GM19324 (cell line): ENCODE measurements around the gene STK40.
A peak's percentile ranks its signal among the peaks of the same experiment; 100 is the strongest.

Experiments
- ATAC-seq: cut with Tn5 transposase; IDR thresholded peaks from one replicate; pipeline ENCODE4 v1.9.1; 2021; ENCODE audit warnings: mild to moderate bottlenecking, moderate library complexity; ENCODE audit not compliant: unreplicated experiment, low FRiP score

STK40 gene

DNA sequence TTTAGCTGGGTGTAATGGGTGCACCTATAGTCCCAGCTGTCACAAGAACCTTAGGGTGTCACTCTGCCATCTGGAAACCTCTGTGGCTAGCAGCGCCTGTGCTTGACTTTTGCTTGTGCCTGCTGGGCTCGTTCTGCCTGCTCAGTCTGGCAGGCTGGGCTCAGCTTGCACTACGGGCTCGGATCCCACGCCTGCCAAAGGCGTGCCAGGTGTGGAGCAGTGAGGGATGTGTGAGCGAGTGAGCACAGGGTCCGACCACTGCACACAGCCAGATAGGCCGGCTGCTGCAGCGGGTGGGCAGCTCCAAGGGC lies 14.7 kb upstream of the STK40 start:
- no peak for ATAC-seq

DNA sequence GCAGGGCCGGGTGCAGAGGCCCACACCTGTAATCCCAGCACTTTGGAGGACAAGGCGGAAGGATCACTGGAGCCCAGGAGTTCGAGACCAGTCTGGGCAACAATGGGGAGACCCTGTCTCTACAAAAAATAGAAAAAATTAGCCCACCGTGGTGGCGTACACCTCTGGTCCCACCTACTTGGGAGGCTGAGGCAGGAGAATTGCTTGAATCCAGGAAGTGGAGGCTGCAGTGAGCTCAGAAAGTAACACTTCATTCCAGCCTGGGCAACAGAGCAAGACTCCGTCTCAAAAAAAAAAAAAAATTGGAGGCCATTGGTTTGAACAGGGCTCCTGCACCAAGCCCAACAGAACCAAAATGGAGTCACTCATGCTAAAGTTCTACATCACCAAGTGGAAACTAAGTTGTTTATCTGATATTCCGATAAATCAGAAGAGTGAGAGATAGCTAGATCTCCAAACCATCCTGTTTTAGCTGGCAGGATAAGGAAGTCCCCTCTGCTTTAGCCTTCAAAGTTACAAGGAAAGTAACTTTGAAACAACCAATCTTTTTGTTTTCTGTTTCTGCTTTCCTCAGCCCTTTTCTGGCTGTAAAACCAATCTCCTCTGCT lies 12.8 kb upstream of the STK40 start:
- ATAC-seq: no peak

DNA sequence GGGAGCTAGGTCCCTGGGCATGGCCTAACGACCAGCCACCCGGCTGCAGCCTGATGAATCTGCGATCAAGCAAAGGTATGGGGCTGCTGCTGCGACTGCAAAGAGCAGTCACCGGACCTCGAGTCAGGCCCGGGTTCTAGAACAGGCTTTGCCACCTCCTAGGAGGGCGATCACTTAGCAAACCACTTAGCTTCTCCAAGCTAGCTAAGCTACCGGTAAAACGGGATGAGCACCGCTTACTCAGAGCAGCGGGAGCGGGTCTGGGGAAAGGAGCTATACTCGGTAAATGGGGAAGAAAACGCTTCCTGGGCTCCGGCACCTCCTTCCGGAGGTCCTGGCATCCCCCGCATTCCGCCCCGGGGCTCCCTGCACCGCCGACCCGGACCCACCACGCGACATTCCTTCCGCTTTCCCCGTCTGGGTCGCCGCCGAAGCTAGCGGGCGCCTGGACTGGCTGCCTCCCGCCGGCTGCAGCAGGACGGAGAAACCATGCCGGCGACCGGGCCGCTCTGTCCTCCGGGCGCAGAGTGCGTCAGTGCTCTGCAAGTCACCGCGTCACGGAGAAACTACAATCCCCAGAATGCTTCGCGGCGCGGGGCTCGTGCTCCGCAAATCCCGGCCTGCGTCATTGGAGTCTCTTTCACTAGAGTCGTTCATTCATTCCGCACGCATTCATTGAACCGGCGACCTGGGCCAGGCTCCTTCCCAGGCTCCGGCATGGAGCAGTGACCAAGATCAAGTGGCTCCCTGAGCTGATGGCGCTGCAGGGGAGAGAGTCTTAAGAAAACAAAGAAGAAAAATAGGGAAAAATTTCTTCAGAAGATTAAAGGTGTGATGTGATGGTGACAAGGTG lies 11.9 kb upstream of the STK40 start, which contains the start of gene LSM10:
LSM10 (minus strand) TSS at position 531 of the 853 bp plus-strand sequence. CDS start 3,779 bp downstream, outside the sequence.
- ATAC-seq: peak; percentile 88

DNA sequence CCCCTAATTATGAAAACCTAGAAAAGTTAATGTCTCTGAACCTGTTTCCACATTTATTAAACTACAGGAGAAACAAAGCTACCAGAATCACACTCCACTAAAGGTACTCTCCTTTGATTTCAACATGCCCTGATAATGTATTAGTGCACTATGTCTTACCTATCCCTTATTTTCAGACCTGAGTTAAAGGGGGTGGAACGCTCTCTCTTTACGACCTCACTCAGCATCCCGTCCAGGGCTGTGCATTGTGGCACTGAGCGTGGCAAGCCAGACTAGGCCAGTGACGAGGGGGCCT lies 11.3 kb upstream of the STK40 start:
- no peak for ATAC-seq

DNA sequence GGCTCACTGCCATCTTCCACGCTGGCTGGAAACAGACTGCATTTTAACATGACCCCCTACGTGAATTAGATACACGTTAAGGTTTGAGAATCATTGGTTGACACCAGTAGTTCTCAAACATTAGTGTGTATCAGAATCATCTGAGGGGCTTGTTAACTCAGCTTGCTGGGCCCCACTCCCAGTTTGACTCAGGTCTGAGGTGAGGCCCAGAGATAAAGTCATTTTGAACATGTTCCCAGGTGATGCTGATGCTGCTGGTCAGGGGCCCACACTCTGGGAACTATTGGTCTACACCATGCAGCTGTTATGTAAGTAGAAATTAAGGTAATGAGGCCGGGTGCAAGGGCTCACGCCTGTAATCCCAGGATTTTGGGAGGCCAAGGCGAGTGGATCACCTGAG lies 10.6 kb upstream of the STK40 start:
- no peak for ATAC-seq

DNA sequence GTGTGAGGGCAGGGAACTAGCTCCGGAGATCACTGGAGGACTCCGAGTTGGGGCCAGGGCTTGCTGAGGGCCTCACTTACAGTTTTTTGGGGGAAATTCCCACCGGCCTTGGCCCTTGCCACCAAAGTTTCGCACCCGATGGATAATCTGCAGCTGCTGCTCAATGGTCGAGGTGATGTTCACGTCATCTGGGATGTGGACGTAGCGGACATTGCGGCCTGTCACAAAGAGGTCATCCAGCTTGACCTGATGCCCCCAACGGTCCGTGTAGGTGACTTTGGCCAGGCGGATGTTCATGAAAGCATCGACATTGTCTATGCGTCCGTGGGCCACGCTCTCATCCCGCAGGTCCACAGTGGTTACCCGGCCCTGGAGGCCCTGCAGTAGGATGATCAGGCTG lies 8.0 kb upstream of the STK40 start:
- ATAC-seq: no peak

DNA sequence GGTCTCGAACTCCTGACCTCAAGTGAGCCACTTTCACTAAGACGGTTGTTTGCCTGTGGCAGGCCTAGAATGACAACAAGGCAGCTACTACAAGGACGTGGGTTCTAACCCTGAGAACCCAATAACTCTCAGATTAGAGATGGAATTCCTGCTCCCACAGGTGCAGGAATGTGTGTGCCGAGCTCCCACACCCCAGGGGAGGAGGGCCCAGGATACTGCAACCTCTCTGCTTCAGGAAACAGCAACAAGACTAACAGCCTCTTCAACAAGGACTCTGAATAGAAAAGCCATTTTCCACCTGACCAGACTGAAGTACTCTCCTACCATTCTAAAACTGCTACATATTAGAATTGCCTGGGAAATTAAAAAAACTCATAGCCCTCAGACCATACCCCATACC lies 7.1 kb upstream of the STK40 start:
- no peak for ATAC-seq

DNA sequence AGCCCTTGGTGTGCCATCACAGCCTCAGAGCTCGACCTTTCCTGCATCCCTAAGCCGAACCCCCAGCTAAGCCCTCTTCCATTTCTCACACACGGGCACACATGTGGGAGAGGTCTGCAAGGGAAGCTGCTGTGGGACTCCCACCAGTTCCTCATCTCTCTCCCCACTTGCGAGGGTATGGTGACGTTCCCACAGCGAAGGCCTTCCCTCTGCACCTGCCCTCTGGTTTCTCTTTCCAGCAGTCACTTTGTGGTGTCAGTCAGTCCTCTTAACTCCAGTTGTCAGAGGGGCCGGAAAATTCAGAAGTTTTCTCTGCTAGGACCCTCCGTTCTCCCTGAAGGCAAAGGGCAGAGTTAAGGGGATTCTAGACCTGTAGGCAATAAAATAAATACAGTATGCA lies 5.5 kb upstream of the STK40 start:
- ATAC-seq: no peak

DNA sequence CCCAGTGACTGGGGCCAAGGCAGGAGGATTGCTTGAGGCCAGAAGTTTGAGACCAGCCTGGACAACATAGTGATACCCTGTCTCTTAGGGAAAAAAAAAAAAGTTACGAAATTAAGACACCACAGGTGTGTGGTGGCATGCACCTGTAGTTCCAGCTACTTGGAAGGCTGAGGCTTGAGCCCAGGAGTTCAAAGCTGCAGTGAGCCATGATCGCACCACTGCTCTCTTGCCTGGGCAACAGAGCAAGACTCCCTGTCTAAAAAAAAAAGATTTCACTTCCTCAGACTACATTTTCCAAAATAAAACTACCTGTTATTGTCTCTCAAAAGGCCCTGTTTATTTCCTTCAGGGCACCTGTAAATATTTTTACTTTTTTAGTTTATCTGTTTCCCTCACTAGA lies 4.7 kb upstream of the STK40 start:
- ATAC-seq: no peak

DNA sequence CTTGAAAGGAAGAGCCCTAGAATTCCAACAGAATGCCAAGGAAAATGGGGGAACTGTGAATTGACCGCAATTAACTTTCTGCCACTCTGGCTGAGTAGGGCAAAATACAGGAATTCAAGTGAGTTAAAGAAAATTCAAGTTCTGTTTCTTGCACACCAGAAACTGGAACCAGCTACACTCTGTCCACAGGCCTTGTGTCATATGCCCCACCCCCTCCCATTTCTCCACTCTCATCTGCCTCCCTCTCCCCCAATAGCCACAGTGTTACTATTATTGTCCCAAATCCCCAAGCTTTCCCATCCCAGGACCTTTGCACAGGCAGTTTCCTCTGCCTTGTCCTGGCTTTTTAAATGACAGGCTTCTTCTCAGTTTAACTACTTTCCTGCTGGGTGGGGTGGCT lies 4.3 kb upstream of the STK40 start:
- no peak for ATAC-seq

DNA sequence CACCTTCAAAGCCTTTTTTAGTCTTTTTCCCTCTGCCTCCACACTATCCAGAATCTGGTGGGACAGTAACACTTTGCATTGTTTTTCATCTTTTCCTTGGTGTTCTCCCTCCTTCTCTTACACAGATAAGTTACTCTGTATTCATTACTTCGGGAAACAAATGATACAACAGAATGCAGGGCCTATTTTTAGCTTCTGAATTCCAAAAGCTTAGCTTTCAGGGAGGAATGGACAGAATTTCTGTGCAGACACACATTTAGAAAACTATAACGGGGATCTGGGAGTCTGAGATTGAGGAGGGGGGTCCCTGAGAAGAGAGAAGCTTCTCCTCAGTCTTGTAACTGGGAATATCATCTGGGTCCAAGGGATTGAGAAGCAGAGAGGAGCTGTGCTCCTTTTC lies 3.5 kb upstream of the STK40 start:
- ATAC-seq: no peak

DNA sequence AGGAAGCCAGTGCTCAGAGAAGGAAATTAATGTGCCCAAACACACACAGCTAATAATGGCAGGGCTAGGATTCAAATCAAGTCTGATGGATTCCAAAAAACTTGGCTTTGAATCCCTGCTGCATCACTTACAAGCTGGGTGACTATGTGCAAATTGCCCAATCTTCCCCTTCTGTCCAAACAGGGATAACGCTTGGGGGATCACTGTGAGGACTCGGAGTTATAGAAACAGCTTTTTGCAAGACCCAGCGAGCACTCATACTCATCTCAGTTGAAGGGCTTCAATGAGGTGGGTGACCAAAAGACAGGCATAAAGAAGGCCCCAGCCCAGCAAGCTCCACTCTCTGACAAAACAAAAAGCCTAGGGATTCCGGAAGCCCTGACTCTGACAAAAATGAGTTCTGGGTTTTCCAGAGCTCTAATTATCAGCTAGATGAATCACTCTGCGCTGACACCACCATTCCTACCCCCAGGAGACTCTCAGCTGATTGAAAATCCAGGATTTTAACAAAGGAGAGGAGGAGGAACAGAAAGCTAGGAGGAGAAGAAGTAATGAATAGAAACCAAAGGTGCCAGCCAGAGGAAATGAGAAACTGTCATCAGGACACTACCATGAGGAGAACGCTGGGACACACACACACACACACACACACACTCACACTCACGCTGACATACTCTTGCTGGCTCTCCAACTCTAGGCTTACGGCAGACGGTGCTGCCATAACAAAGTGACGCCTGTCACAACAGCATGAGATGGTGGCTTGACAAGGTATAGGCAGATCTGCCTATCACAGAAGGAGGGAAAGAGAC lies 1.6 kb upstream of the STK40 start:
- ATAC-seq: no peak

DNA sequence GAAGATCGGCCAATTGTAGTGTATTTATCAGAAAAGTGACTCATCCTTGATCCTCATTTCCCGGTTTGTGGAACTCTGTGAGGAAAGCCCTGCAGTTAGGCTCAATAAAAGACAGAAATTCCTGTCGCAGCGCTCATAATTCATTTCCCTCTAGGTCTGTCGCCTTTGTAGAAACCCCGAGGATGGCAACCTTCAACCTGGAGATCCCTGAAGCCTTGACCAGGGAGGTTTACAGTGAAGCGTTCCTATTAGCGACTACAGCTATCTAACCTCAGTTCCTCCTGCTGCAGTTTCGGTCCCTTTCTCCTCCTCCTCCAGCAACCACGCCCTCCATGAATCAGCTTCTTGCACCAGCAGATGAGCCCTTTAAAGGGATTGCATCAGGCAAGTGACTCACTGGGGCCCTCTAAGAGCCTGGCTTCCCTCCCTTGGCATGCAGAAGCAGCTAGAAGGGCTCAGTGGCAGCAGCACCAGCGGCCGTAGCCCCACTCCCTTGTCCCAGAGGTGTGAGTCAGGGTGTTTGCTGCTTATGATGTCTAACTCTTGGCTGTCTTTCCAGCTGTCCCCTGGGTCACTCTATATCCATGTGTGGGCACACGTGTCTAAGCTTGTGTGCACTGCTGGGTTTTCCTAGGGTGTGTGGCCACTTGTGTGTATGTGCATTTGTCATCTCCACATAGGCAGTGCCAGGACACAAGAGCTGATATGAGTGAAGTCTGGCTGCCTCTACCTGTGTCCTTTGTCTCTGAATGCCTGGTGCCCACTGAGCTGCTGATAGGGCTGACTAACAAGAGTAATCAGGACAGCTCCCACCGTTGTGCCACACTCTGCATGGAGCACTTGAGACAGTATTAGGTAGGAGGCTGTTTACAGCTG lies 779 bp upstream of the STK40 start:
- ATAC-seq: peak; percentile 23

DNA sequence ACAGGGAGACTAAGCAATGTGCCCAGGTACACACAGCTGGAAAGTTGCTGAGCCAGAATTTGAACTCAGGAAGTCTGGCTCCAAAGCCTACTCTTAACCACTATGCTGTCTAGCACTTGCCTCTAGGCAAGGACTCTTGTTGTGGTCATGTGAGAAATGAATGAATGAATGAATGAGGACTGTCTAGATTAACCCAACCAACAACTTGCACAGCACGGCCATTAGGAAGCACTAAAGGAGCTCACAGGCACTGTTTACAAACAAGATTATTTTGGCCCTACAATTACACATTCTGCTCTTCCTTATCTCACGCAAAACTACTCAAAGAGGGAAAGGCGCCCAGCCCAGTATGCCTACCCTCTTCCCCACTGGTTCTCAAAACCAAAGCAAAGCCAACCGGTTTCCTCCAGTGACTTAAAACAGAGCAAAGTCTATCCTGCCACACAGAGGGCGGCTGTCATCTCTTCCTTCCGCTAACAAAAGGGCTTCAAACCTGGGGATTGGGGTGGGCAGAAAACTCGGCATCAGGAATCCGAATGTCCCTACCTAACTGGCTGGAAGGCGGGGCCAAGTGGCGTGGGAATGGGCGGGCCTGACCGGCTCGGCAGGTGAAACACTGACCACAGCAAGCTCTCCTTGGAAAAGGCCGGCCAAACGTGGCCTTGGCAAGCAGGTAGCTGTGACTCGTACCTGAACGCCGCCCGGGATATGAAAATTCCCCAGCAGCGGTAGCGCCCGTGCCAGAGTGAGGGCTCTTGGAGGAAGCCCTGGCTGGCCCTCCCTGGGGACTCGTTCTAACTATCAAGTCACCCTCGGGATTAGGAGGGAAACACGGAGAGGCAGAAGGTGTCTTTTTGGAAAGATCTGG lies 948 bp downstream of the STK40 start:
- ATAC-seq: peak; percentile 2

DNA sequence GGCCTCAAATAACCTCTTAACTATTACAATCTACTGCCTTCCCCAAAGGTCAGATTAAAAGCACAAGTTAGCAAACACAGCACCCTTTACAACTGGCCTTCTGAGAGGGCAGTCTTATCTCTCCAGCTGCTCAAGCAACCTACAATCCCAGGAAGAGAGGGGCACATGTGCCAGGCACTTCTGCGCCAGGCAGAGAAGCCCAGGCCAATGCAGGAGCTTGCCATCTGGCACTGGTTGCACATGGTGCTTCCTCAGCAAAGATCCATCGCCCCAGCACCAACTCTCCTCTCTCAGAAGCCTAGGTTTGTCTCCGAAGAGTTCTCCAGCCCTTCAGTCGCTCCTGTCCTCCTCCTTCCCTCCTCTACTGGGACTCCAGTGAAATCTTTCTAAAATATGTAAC lies 2.5 kb downstream of the STK40 start:
- ATAC-seq: no peak

DNA sequence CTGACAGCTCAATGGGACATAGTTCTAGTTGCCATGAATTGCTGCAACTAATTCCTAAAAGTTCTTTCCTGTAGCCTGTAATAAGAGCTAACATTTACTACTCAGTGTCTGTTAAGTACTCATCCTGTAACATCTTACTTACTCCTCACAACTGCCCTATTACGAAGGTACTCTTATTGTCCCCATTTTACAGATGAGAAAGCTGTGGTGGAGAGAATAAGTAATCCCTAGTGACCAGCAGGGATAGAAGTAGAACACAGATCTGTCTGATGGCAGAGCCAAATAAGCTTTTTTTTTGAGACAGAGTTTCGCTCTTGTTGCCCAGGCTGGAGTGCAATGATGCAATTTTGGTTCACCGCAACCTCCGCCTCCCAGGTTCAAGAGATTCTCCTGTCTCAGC lies 3.1 kb downstream of the STK40 start:
- no peak for ATAC-seq

DNA sequence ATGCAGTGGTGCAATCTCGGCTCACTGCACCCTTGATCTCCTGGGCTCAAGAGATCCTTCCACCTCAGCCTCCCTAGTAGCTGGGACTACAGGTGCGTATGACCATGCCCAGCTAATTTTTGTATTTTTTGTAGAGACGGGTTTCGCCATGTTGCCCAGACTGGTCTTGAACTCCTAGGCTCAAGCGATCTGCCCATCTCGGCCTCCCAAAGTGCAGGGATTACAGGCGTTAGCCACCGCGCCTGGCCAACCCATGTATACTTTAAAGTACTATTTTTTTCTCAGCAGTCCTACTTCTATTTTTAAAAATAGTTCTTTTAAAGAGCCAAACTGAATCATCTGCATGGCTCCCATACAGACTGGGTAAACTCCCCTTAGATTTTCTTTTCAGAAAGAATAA lies 3.5 kb downstream of the STK40 start:
- ATAC-seq: no peak

DNA sequence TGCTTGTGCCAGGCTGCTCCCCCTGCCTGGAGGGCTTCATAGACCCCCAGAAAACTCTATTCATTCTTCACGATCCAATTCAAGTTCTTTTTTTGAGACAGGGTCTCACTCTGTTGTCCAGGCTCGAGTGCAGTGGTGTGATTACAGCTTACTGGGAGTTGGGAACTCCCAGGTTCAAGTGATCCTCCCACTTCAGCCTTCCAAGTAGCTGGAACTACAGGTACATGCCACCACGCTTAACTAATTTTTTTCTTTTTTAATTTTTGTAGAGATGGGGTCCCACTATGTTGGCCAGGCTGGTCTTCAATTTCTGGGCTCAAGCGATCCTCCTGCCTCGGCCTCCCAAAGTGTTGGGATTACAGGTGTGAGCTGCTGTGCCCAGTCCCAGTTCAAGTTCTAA lies 4.3 kb downstream of the STK40 start:
- no peak for ATAC-seq

DNA sequence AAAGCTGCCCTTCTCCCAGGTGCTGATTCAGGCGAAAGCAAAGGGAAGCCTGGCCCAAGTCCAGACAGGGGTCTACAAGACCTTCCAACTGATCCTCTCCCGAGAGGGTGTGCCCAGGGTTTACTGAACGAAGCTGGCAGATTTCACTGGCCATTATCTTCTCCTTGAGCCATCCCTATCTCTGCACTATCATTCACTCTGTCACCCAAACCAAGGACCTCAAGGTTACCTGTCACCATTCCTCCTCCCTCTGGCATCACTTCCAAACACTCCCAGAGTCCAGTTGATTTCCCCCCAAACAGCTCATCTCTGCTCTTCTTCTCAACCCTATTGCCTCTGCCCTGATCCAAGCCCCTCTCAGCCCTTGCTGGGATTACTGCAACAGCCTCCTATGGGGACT lies 4.9 kb downstream of the STK40 start:
- no peak for ATAC-seq

DNA sequence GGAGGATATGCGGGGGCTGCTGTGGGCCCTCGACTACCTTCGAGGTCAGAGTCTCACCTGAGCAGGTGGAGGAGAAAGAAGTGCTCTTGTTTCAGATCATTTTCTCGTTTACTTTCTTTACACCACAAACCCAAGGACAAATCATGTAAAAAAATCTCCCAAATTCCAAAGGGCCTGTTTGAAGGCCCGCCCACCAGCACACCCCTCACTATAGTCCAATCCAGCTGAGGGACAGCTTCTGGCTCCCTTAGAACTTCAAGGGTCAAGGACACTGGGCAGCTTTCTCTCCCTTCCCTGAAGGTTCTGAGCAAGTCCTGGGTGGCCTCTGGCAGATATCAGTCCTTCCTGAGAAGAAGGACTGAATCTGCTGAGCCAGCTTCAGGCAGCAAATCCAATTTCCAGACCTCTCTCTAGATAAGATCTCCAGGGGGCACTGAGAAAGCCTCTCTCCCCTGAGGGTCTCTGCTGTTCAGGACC lies 5.5 kb downstream of the STK40 start:
- ATAC-seq: no peak
